GM11168 (cell line): Measurements from ENCODE around the gene COX8A.
"Not testable (repeated sequence)": the region's sequence is repeated elsewhere in the genome, so short reads cannot be mapped to it uniquely, and the experiment has no call there.

ENCODE experiments used
- in situ Hi-C: fragments of 300-500 bp; cut with MboI; formaldehyde crosslinking; loops from one replicate; pipeline ENCODE4 v1.12.0; 2022; ENCODE audit warnings: low sequenced_read_pairs; ENCODE audit not compliant: unreplicated experiment

Gene COX8A

GRCh38 chr11:63974259-63975143 is at the start of gene COX8A:
TSS of gene COX8A (plus strand) at chr11:63974620. CDS start at chr11:63974681, 61 bp downstream.
- in situ Hi-C loops, result no loop called here

GRCh38 chr11:63929616-63930015 is 44.8 kb upstream of the COX8A start:
- in situ Hi-C loops, result loop anchor here (5.0 kb wide), 1 partner anchor 92 kb away; the partner anchor contains the start of gene MARK2

- in situ Hi-C loops, result no loop called here
Measured at GRCh38 chr11:63931045-63931444, 43.4 kb upstream of the COX8A start.

GRCh38 chr11:63931876-63932275 is 42.5 kb upstream of the COX8A start:
- in situ Hi-C loops, result no loop called here

- in situ Hi-C loops, result no loop called here
Measured at GRCh38 chr11:63933459-63933858, 41.0 kb upstream of the COX8A start.

GRCh38 chr11:63937713-63938478 is 36.5 kb upstream of the COX8A start:
- in situ Hi-C loops, result no loop called here

GRCh38 chr11:63938479-63939396 is 35.7 kb upstream of the COX8A start, which contains the start of gene NAA40:
TSS of gene NAA40 (plus strand) at chr11:63939002. CDS start at chr11:63939097, 95 bp downstream.
- in situ Hi-C loops, result no loop called here

- in situ Hi-C loops, result no loop called here
Measured at GRCh38 chr11:63939397-63939891, 35.0 kb upstream of the COX8A start.

- in situ Hi-C loops, result no loop called here
Measured at GRCh38 chr11:63940786-63941185, 33.6 kb upstream of the COX8A start.

GRCh38 chr11:63941901-63942300 is 32.5 kb upstream of the COX8A start:
- in situ Hi-C loops, result no loop called here

- in situ Hi-C loops, result no loop called here
Measured at GRCh38 chr11:63942803-63943202, 31.6 kb upstream of the COX8A start.

GRCh38 chr11:63944987-63945386 is 29.4 kb upstream of the COX8A start:
- in situ Hi-C loops, result no loop called here

- in situ Hi-C loops, result no loop called here
Measured at GRCh38 chr11:63945477-63946163, 28.8 kb upstream of the COX8A start.

- in situ Hi-C loops, result no loop called here
Measured at GRCh38 chr11:63951779-63952536, 22.5 kb upstream of the COX8A start.

GRCh38 chr11:63952570-63952969 is 21.9 kb upstream of the COX8A start:
- in situ Hi-C loops, result no loop called here

- in situ Hi-C loops, result no loop called here
Measured at GRCh38 chr11:63958008-63958407, 16.4 kb upstream of the COX8A start.

- in situ Hi-C loops, result no loop called here
Measured at GRCh38 chr11:63961608-63962412, 12.6 kb upstream of the COX8A start.

- in situ Hi-C loops, result not testable (repeated sequence)
Measured at GRCh38 chr11:63963895-63964294, 10.5 kb upstream of the COX8A start.
